Metanephros (tissue), 2 donors: ENCODE results near the gene CYP19A1. TPM values are rescaled to one million over a fixed set of nuclear protein-coding genes. Genes with fewer than 3 reads are reported as not detected.

Experiments
- small RNA-seq: library from RNA; depleted of rRNA; stranded (forward); fragments of <200 nt; gene quantifications from one replicate; pipeline ENCODE3, GENCODE V24; 2014; ENCODE audit warnings: low replicate concordance
- total RNA-seq: library from RNA; depleted of rRNA; stranded (reverse); fragments of >200 nt; gene quantifications from one replicate; pipeline ENCODE4 v1.2.3, GENCODE V29; 2014

CYP19A1 gene
- total RNA-seq: not detected

DNA sequence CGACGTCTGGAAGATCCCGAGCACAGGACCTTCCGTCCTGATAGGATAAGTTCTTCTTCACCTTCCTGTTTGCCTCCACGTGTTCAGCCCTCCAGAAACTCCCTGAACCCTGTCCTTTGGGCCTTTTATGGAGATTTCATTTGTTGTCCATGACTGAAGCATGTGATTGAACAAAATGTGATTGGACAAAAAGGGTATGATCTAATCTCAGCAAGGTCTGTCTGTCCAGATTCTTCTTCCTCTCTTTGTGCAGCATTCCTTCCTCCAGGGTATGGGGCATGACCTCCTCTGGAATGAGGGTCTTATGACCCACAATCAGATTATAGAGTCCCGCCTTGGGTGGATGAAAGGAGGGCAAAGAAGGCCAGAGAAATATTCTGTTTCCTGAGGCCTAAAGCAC, at the start of gene CYP19A1:
CYP19A1 (minus strand) TSS at position 101 of the 400 bp plus-strand sequence. CDS start 95,684 bp downstream, outside the sequence.

DNA sequence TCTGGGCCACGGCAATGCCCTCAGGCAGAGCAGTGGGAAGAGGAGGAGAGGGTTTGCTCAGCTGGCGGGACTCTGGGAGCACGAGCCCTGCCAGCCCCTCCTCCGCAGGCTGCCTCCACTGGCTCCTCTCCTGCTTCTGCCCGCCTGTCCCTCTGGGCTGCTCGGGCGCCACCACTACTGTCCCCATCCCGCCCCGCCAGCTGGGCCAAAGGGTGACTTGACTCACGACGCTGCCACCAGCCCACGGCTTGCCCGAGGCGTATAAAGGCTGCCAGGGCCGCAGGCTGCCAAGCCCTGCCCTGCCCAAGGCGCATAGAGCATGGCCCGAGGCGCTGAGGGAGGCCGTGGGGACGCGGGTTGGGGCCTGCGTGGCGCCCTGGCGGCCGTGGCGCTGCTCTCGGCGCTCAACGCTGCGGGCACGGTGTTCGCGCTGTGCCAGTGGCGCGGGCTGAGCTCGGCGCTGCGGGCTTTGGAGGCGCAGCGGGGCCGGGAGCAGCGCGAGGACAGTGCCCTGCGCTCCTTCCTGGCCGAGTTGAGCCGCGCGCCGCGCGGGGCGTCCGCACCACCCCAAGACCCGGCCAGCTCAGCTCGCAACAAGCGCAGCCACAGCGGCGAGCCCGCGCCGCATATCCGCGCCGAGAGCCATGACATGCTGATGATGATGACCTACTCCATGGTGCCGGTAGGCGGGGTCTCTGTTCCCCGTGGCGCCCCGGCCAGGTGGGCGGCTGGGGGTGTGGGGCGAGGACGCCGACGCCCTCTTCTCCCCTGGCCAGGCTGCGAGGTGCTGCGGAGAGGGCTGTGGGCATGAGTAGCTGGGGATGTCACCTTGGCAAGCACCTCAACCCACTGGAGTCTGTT, 3.2 kb upstream of the CYP19A1 start, which contains the start of gene GLDN:
GLDN (plus strand) TSS at position 290 of the 861 bp plus-strand sequence; CDS start at position 320, 30 bp downstream.

Small RNAs within 50 kb of the gene (small RNA-seq; reads per million reads assigned to genes)
- gene AC020891.4: not detected
- not detected for gene MIR4713
- not detected for gene MIR7973-1

Other genes with a start within 250 kb of the CYP19A1 start
- gene TNFAIP8L3, start 243.7 kb downstream of the CYP19A1 start, total RNA-seq: 1.5 TPM
- gene GLDN, start 3.1 kb upstream of the CYP19A1 start, total RNA-seq: 0.99 TPM